Fibroblast of skin of left biceps (primary cell): ENCODE measurements around the gene HDDC3.

Experiments used
- DNase-seq, 2 experiments: peaks; one replicate each; pipeline ENCODE4 v3.0.0-alpha.2; 2013; ENCODE audit warnings: low read depth in 2 of 2

Gene HDDC3

DNA sequence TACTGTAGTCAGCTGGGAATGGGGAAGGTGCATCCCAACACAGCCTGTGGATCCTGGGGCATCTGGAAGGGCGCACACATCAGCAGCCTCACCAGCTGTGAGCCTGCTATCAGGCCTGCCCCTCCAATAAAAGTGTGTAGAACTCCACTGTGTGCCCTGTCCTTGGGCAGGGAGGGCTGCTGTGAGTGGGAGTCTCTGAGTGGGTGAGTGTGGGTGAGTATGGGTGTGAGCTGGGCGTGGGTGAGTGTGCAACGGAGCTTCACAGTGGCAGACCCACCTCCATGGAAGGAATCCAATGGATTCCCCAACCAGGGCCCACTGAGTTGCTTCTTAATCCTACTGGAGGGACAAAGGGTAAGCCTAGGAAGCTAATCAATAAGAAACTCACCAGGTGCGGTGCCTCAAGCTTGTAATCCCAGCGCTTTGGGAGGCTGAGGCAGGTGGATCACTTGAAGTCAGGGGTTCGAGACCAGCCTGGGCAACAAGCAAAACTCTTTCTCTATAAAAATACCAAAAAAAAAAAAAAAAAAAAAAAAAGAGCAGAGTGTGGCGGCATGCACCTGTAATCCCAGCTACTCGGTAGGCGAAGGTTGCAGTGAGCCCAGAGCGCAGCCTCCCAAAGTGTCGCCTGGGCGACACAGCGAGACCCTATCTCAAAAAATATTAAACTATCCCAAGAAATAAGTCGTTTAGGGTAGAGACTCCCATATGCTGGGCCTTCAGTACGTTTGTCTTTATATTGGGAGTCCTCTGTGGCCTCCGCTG, 21.8 kb upstream of the HDDC3 start:
- no peak for DNase-seq

DNA sequence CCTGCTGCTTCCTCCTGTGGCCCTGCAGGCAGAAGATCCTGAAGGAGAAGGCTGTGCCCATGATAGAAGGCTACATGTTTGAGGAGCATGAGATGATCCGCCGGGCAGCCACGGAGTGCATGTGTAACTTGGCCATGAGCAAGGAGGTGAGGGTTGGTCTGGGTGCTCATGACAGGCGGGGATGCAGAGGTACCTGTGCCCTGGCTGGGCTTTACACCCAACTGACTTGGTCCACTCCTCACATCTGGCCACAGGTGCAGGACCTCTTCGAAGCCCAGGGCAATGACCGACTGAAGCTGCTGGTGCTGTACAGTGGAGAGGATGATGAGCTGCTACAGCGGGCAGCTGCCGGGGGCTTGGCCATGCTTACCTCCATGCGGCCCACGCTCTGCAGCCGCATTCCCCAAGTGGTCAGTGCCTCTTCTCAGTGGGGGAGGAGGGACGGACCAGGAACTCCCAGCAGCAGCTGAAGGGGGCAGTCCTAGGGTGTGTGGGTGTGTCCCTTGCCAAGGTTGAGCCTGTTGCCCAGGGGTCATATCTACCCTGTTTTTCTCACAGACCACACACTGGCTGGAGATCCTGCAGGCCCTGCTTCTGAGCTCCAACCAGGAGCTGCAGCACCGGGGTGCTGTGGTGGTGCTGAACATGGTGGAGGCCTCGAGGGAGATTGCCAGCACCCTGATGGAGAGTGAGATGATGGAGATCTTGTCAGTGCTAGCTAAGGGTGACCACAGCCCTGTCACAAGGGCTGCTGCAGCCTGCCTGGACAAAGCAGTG, 20.7 kb upstream of the HDDC3 start:
- DNase-seq: no peak

DNA sequence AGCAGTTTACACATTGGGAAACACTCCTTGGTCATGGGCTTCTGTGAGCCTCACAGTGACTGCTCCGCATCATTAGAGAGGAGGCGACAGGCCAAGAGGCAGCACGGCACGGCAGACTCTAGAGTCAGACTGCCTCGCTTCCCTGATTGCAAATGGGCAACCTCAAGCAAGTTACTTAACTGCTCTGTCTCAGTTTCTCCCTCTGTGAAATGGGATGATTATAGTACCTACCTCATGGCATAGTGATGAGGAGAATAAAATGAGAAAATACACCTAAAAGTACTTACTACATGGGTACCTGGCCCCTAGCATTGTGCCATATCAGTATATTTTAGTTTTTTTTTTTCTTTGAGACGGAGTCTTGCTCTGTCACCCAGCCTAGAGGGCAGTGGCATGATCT, 18.3 kb upstream of the HDDC3 start:
- DNase-seq: no peak

DNA sequence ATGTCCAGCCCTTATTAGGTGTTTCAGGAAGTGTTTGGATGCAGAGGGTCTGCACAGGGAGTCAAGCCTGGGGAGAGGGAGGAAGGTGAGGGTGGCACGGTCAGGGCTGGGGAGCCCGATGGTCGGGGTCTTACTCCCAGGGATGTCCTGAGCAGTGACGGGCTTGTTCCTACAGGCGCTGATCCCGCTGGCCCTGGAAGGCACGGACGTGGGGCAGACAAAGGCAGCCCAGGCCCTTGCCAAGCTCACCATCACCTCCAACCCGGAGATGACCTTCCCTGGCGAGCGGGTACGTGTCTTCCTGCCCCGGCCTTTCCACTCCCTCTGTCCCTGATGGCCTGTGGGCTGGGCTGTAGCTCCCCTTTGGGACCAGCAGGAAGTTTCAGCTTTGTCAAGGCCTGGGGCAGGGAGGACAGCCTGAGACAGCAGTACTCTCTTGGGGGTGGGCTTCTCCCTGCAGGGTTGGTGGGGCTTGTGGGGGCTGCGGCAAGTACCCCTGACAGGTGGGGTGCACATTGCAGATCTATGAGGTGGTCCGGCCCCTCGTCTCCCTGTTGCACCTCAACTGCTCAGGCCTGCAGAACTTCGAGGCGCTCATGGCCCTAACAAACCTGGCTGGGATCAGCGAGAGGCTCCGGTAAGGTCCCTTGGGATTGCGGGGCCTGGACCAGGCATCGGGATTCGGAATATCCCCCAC, 17.8 kb upstream of the HDDC3 start:
- DNase-seq: no peak

DNA sequence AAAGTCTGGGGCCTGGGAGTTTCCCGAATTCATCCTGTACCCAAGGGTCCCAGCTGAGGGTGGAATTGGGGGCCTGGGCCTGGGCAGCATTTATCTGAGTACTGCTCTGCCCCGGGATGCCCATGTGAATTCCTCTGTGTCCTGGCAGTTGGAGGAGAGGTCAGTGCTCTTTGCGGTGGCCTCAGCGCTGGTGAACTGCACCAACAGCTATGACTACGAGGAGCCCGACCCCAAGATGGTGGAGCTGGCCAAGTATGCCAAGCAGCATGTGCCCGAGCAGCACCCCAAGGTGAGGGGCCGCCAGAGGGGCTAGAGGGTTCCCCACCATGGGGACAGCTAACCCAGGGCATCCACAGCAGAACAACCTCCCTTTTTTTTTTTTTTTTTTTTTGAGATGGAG, 16.2 kb upstream of the HDDC3 start:
- DNase-seq: no peak

DNA sequence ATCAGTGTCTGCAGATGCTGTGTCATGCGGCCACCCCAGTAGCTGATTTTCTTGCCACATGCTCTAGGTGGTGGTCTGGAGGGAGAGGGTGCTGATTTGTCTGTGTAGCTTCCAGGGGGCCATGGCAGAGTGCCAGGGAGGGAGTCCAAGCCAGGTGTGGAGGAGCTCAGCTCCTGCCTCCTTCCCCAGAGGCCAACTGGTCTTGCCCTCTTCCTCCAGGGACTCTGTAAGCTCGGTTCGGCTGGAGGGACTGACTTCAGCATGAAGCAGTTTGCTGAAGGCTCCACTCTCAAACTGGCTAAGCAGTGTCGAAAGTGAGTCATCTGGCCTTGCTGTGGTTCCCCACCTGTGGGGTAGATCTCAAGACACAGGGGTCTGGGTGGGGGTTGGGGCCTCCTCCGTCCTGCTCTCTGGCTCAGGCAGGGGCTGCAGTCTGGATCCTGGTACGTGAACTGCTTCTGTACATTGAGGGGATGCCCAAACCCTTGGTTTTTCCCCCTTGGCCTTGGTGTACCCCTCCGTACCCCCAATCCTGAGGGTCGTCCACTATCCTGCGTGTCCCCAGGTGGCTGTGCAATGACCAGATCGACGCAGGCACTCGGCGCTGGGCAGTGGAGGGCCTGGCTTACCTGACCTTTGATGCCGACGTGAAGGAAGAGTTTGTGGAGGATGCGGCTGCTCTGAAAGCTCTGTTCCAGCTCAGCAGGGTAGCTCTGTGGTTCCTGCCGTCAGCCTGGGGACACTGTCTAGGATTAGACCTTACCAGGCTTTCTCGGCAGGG, 15.4 kb upstream of the HDDC3 start:
- no peak for DNase-seq

DNA sequence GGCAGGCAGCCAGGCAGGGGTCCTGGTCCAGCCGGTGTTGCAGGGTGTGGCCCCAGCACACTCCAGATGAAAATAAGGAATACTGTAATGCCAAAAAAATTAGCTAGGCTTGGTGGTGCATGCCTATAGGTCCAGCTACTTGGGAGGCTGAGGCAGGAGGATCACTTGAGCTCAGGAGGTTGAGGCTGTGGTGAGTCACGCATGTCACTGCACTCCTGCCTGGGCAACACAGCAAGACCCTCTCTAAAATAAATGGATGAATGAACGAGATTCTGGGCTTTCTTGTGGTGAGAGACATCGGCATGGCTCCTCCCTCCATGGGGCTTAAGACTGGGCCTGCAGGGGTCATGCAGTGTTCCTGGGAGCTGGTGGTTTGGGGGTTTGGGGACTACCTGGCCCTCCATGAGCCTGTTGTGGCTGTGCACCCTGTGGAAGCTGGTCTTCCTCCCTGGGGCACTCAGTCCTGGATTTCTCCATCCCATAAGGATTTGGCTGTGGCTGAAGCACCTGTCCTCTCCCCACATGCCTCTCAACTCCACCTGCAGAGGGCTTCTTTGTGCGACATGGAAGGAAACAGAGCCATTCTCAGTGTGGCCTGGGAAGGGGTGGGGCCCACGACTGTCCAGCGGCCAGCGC, 14.7 kb upstream of the HDDC3 start:
- no peak for DNase-seq

DNA sequence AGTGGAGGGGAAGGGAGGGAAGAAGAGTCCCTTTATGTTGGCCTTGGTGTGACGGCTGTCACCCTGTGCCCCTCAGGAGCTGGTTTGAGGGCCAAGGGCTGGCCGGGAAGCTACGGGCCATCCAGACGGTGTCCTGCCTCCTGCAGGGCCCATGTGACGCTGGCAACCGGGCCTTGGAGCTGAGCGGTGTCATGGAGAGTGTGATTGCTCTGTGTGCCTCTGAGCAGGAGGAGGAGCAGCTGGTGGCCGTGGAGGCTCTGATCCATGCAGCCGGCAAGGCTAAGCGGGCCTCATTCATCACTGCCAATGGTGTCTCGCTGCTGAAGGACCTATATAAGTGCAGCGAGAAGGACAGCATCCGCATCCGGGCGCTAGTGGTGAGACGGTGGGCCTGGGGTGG, 14.2 kb upstream of the HDDC3 start:
- no peak for DNase-seq

DNA sequence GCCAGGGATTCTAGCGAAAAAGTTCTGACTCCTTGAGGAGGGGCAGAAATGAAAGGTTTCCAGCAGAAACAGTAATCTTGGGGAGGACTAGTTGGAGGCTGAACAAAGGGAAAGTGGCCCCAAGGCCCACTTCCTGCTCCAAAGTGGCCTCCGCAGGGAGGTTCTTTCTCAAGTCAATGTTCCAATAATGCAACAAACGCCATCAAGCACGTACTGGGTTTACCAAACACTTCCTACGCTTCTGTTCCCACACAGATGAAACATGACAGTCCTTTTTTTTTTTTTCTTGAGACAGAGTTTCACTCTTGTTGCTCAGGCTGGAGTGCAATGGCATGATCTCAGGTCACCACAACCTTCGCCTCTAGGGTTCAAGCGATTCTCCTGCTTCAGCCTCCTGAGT, 12.7 kb upstream of the HDDC3 start:
- no peak for DNase-seq

DNA sequence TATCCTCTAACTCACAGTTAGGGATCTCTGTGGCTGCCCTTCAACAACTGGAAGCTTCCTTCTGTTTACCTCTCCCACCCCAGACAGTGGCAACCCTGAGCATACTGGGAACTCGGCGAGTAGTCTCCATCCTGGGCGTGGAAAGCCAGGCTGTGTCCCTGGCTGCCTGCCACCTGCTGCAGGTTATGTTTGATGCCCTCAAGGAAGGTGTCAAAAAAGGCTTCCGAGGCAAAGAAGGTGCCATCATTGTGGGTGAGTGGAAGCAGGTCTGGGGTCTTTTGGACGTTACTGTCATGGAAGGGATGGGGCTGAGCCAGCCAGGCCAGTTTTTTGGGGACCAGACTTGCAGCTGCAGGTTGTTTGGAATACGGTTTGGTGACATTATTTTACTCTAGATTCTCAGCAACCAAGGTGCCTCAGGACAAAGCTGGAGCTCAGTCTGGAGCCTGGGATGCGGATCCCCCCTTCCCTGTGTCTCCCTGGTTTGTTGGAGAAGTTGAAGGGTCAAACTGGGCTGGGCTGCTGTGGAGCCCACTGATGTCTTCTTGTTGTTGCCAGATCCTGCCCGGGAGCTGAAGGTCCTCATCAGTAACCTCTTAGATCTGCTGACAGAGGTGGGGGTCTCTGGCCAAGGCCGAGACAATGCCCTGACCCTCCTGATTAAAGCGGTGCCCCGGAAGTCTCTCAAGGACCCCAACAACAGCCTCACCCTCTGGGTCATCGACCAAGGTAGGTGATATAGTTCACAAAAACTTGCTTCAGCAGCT, 10.2 kb upstream of the HDDC3 start:
- DNase-seq: no peak

DNA sequence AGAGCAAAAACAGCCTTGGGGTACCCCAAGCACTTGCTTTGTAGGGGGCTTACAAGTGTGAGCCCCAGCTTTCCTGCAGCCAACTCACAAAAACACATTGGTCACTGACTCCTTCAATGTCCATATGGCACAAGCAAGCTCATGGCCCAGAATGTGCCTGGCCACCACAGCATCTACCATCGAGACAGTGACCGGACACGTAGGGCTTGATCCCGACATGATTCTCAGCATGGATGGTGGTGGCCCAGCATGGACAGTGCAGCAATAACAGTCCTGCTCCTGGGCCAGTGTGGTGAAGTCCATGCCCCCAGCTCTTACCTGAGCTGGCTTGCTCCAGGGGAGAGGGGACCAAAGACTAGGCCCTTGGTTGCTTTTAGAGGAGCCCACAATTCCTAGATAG, 8.7 kb upstream of the HDDC3 start:
- no peak for DNase-seq

DNA sequence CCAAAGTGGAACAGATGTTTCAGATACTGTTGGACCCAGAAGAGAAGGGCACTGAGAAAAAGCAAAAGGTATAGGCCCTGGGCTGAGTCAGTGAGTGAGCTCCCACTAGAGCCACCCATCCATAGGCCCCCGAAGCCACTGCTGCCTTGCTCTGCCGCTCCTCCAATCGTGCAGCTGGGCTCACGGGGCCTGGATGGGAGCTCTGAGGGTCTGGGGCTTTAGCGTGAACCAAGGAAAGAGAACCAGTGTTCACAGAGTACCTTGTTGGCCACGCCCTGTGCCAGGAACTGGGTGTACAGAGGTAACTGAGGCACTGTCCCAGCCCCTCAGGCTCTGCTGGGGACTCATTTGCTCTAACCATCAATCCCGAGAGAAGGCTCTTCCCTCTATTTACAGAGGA, 7.4 kb upstream of the HDDC3 start:
- DNase-seq: no peak

DNA sequence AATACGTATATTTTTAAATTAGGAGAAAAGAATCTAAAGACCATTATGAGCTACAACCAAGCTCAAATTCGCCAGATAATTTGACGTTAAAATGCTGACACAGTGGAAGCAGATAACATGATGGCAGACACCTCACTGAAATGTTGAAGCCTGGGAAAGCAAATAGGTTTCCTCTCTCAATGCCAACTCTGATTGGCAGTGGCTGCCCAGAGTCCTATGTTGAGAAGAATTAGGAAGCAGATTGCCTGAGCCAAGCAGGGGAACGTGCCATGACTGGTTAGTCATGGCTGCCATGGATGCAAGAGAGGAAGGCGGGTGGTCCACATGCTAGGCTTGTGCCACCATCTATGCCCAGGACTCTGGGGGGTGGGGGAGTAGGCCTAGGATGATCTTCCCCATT, 5.9 kb upstream of the HDDC3 start:
- no peak for DNase-seq

DNA sequence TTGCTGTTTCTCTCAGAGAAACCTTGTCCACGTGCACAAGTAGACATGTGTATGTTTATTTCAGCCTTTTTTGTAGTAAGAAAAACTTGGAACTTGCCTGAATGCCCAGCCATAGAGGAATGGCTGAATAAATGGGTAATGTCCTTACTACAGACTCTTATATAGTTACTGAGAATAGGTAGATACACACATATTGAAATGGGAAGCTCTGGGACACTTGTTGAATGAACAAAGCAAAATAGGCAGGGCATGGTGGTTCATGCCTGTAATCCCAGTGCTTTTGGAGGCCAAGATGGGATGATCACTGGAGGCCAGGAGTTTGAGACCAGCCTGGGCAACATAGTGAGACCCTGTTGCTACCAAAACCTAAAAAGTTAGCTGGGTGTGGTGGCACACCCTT, 4.5 kb upstream of the HDDC3 start:
- DNase-seq: no peak

DNA sequence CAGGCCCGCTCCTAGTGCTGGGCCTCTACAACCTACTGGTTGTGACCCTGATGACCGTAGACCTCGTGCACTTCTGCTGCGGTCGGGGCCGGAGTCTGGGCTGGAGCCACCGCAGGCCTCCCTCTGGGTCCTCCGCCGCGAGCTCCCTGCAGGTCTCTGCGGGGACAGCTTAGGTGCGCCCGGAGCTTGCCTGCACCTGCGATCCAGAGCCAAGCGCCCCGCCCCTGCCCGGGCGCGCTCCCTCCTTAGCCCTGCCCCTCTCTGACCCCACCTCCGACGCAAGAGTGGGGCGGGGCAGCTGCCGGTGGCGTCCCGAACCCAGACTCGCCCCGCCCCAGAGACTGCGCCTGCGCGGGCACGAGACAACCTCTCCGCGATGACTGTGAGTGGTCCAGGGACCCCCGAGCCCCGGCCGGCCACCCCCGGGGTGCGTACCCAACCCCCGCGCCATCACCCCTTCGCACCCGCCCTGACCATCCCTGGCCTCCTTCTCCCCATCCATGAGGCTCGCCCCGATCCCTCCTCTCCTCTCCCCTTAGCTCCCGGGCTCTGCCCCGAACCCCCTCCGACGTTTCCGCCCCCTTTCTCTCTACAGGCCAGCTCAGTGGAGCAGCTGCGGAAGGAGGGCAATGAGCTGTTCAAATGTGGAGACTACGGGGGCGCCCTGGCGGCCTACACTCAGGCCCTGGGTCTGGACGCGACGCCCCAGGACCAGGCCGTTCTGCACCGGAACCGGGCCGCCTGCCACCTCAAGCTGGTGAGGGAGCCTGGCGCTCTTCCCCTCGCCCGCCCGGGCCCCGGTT, 2.8 kb upstream of the HDDC3 start, which contains the start of gene UNC45A:
Gene UNC45A (plus strand): TSS at position 337 of the 803 bp plus-strand sequence. CDS start 40 bp downstream, at position 377.
- DNase-seq: peak; percentile 40

DNA sequence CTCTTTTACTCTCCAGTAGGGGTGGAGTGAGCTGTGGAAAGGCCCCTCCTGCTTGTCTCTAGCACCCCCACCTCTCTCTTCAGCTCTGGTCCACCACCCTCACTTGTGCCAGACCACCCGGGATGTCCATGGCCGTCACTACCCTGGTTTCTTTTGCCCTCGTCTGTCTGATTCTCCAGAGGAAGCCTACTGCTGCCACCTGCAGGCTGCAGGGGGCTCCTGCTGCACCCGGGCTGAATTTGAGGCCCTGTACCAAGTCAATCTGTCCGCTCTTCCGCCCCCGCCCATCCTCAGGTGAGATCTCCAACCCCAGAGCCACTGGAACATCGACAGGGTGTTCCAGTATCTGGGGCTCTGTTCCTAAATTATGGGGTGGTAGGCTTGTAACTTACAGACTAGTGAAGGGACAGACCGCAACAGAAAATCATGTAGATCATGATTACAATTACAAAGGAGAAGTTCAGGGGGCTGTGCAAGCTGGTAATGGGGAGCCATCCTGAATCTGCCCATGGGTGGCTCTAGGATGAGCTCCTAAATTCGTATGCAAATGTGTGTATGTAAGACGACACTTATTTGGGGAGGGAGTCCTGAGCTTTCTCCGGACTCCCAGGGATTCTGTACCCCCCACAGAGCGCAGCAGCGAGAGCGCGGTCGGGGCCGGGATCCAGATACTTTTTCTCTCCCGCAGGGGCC, 2.1 kb upstream of the HDDC3 start:
- peak; percentile 29 to 36 for DNase-seq

DNA sequence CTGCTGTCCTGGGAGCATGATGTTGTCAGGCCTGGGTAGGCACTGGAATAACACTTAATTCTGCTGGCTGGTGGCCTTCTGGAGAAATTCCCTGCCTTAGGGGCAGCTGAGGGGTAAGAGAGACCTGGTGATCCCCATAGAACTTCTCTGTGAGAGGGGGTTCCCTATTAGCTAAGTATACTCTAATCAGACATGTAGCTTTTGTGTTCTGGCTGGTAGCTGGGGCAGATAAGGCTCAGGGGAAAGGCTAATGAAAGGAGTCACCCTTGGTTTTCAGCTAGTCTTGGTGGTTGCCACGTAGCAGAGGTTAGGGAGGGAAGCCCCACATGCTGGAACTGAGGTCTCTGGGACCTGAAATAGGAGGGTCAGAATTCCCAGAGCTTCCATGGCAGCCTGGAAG, 952 bp upstream of the HDDC3 start:
- DNase-seq: no peak

DNA sequence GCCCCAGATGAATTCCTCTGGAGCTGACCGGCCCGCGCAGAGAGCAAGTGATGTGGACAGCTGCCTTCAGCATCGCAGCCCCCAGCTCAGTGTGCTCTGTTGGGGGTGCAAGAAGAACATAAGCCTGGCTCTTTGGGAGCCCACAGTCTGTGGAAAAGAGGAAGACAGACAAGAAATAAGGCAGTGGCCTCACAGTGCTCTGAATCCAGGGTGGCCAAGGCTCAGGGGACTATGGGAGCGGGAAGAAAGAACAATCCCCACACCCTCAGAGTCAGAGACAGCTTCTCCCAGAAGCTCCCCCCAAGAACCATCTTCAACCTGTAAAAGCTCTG, 277 bp upstream of the HDDC3 start:
- no peak for DNase-seq

DNA sequence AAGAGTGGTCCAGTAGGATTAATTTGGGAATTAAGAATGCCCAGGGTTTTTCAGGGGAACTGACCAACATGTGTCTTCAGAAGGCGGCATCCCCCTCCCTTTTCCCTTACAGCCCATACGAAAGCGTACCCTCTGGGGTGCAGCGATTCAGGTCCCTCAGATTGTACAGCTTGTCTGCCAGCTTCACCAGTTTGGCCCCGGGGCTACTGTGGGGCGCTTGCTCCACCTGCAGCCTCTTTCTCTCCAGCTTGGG, 848 bp downstream of the HDDC3 start:
- DNase-seq: no peak
